Stomach (tissue), 4 donors: ENCODE measurements around the gene KPNA3.

Experiments used
- EP300 ChIP-seq: sonication (generic); formaldehyde crosslinking; IDR thresholded peaks from one replicate; pipeline ENCODE4 v1.6.1; 2017; ENCODE audit warnings: antibody characterized with exemption
- POLR2A ChIP-seq, 4 donors: fragments of 450-650 bp; IDR thresholded peaks; one replicate each; pipeline ENCODE4 v1.6.1; 2016; ENCODE audit warnings: antibody characterized with exemption in 4 of 4, control low read depth in 2 of 4, mild to moderate bottlenecking in 1 of 4, moderate library complexity in 1 of 4
- POLR2AphosphoS5 ChIP-seq, 3 donors: sonication (generic); formaldehyde crosslinking; IDR thresholded peaks; one replicate each; pipeline ENCODE4 v1.6.1; 2016; ENCODE audit warnings: antibody characterized with exemption in 3 of 3
- TF ChIP-seq, protein P1 (sequence below), 7 experiments: fragments of 450-650 bp in 4 of 7; fragments of 200-600 bp in 3 of 7; sonication (generic) in 3 of 7; IDR thresholded peaks; one replicate each; pipeline ENCODE4 v1.5.1; 2016 to 2019; ENCODE audit warnings: antibody characterized with exemption in 7 of 7, control low read depth in 2 of 7, mild to moderate bottlenecking in 1 of 7

- no peak for TF ChIP-seq POLR2A (IDR thresholded peaks at IDR 0.05)
- TF ChIP-seq, protein P1, sequence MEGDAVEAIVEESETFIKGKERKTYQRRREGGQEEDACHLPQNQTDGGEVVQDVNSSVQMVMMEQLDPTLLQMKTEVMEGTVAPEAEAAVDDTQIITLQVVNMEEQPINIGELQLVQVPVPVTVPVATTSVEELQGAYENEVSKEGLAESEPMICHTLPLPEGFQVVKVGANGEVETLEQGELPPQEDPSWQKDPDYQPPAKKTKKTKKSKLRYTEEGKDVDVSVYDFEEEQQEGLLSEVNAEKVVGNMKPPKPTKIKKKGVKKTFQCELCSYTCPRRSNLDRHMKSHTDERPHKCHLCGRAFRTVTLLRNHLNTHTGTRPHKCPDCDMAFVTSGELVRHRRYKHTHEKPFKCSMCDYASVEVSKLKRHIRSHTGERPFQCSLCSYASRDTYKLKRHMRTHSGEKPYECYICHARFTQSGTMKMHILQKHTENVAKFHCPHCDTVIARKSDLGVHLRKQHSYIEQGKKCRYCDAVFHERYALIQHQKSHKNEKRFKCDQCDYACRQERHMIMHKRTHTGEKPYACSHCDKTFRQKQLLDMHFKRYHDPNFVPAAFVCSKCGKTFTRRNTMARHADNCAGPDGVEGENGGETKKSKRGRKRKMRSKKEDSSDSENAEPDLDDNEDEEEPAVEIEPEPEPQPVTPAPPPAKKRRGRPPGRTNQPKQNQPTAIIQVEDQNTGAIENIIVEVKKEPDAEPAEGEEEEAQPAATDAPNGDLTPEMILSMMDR (IDR thresholded peaks at IDR 0.05): no peak
- TF ChIP-seq POLR2AphosphoS5 (IDR thresholded peaks at IDR 0.05): no peak
- TF ChIP-seq EP300: no peak
Measured at GRCh38 chr13:49733181-49733951, 59.1 kb downstream of the KPNA3 start.
